Activated CD8-positive, alpha-beta memory T cell treated with anti-CD3 and anti-CD28 coated beads, Interleukin-2, amount 50 U/mL, for 1 hour (primary cell): ENCODE data around the gene NPIPA5.
"Not testable (repeated sequence)": the region's sequence is repeated elsewhere in the genome, so short reads cannot be mapped to it uniquely, and the experiment has no call there.

ENCODE experiments used
- DNase-seq: peaks from one replicate; pipeline ENCODE4 v3.0.0-alpha.2; 2020; ENCODE audit errors: extremely low read depth

NPIPA5 gene

GRCh38 chr16:15389916-15390315, 11.8 kb upstream of the NPIPA5 start:
- not testable (repeated sequence) for DNase-seq

DNA sequence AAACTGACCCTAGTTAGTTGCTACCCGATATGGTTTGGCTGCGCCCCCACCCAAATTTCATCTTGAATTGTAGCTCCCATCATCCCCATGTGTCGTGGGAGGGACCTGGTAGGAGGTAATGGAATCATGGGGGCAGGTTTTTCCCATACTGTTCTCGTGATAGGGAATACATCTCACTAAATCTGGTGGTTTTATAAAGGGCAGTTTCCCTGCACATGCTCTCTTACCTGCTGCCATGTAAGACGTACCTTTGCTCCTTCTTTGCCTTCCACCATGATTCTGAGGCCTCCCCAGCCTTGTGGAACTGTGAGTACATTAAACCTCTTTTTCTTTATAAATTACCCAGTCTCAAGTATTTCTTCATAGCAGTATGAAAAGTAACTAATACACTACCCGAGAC, 10.0 kb upstream of the NPIPA5 start:
- DNase-seq = not testable (repeated sequence)

DNA sequence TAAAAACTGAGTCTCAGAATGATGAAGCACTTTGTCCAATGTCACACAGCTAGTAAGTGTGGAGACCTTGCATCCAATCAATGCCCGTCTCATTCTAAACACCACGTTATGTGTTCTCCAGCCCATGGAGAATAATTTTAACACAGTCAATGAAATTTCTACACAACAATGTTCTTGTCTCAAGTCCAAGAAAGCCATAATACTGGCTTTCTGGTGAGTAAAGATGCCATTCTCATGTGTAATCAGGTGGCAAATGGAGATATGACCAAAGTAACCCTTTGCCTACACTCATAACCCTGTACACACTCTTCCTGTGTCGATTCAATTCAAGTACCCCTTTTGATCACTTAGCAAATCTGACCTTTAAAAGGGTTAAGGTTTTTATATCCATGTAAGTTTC, 4.7 kb upstream of the NPIPA5 start:
- DNase-seq = not testable (repeated sequence)

DNA sequence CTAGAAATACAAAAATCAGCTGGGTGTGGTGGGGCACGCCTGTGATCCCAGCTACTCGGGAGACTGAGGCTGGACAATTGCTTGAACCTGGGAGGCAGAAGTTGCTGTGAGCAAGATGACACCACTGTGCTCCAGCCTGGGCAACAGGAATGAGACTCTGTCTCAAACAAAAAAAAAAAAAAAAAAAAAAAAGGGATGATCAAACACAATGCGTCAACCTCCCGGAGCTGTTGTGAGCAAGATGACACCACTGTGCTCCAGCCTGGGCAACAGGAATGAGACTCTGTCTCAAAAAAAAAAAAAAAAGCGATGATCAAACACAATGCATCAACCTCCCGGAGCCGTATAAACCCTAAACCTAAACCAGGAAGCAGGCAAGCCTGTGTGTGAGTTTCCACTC, 20.6 kb downstream of the NPIPA5 start:
- DNase-seq = not testable (repeated sequence)

GRCh38 chr16:15354846-15355245, 23.2 kb downstream of the NPIPA5 start:
- not testable (repeated sequence) for DNase-seq

DNA sequence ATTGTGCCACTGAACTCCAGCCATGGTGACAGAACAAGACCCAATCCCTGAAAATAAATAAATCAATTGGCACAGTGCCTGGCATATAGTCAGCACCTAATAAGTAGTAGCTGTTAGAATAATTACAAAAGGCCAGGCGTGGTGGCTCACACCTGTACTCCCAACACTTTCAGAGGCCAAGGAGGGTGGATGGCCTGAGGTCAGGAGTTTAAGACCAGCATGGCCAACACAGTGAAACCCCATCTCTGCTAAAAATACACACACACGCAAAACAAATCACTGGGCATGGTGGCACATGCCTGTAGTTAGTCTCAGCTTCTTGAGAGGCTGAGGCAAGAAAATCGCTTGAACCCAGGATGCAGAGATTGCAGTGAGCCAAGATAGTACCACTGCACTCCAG, 25.2 kb downstream of the NPIPA5 start:
- DNase-seq = not testable (repeated sequence)

GRCh38 chr16:15351745-15352144, 26.3 kb downstream of the NPIPA5 start:
- DNase-seq = not testable (repeated sequence)

DNA sequence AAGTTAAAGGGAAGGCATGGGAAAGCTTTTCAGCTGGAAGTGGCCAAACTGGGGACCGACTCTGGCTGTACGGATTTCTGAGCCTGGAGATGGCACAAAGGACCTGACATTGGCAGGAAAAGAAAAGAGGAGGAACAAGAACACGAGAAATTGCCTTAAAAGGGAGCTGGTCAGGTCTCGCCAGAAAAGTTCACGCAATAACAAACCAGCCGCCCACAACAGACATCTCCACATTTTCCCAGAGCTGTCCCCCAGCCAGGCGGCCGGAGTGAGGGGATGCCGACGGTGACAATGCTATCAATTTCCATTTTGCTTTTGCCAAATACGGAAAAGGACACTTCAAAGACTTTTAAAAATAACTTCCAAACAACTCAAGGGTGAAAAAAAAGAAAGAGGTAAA, 26.8 kb downstream of the NPIPA5 start:
- DNase-seq = not testable (repeated sequence)

DNA sequence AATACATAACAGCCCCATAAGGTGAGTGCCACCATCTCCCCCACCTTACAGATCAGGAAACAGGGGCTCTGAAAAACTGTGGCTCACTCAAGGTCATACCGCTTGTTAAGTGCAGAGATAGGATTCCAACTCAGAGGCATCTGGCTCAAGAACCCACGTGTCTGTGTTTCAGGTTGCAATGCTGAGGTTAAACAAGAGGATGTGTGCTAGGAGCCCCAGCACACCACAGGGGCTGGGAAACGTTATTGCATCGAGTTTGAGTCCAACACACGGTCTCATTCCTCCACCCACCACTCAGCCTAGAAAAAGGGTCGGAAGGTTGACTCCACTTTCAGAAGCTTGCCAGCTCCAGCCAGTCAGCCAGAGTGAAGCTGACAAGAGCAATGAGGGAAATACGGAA, 29.4 kb downstream of the NPIPA5 start:
- not testable (repeated sequence) for DNase-seq

GRCh38 chr16:15342337-15342736, 35.8 kb downstream of the NPIPA5 start:
- DNase-seq = not testable (repeated sequence)

DNA sequence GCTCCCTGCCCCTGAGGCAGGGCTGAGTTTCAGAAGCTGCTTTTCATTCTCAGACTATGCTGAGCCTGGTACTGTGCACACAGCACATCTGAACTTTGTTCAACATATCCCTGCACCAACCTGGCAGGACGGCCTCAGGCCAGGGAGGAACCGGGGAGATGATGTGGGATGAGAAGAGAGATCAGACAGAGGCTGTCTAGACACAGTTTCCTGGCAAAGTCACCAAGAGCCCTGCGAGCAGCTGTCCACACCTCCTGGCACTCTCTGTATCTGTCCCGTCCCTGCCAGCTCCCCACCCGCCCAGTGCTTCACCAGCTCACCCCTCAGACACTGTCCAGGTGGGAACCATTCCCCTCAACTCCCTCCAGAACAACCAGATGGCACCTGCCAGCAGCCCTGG, 39.1 kb downstream of the NPIPA5 start:
- DNase-seq = not testable (repeated sequence)

- not testable (repeated sequence) for DNase-seq
Observed at GRCh38 chr16:15337974-15338605, 40.0 kb downstream of the NPIPA5 start.

- DNase-seq = not testable (repeated sequence)
Observed at GRCh38 chr16:15335609-15336008, 42.5 kb downstream of the NPIPA5 start.

GRCh38 chr16:15333969-15334368, 44.1 kb downstream of the NPIPA5 start:
- not testable (repeated sequence) for DNase-seq

DNA sequence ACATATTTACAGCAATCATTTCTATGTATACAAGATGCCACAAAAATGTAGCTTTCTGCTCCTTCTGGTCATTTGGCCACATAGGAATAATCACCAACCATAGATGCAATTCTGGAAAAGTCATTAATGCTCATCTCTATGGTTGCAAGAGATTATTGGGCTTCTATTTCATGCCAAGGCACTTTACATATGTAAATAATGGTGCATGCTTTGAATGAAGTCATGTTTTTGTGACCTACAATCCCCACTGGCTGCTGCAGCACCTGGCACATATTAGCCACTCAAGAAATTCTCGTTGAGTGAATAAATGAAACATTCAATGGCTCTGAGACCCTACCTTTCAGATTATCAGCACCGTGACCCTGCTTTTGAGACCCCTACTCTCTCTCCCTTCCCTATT, 47.1 kb downstream of the NPIPA5 start:
- DNase-seq = not testable (repeated sequence)

DNA sequence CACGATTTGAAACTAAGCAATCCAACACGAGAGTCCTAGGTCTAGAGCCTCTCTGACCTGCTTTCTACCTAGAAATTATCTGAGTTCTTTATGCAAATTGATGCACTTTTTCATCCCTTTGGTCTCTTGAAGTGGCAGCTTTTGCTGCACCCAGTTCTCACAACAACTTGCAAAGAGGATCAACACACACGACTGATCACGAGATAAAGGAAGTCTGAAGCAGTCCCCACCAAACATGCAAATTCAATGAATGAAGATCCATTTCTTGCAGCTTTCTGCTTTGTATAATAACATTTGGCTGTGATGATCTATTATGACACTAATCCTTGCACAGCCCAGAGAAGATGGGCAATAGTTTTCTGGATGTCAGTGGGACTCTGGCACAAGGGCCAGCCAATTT, 53.1 kb downstream of the NPIPA5 start:
- not testable (repeated sequence) for DNase-seq

DNA sequence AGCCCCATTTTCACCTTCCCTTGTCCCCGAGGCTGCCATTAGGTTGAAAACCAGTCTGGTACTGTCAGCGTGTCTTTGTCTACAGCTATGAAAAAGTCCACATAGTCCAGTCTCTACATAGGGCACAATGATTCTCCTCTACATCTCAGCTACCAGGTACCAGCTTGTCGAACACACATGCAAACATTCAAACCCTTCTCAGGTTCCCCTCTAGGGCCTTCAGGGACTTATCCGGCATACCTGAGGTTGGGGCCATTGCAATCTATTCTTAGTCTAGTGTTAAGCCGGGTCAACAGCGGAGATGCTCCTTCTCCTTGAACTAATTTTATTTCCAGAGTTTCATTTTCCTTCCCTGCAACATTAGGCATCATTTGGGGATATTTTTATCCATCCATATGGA, 54.7 kb downstream of the NPIPA5 start:
- not testable (repeated sequence) for DNase-seq

- DNase-seq = not testable (repeated sequence)
Observed at GRCh38 chr16:15321221-15321620, 56.9 kb downstream of the NPIPA5 start.

- not testable (repeated sequence) for DNase-seq
Observed at GRCh38 chr16:15314562-15314961, 63.5 kb downstream of the NPIPA5 start.
